GM18858 (cell line): ENCODE data around the gene GPC3.
"Not testable (repeated sequence)": the region's sequence is repeated elsewhere in the genome, so short reads cannot be mapped to it uniquely, and the experiment has no call there.

Experiments
- ATAC-seq: cut with Tn5 transposase; IDR thresholded peaks from one replicate; pipeline ENCODE4 v1.9.1; 2021; ENCODE audit not compliant: unreplicated experiment

The GPC3 gene

DNA sequence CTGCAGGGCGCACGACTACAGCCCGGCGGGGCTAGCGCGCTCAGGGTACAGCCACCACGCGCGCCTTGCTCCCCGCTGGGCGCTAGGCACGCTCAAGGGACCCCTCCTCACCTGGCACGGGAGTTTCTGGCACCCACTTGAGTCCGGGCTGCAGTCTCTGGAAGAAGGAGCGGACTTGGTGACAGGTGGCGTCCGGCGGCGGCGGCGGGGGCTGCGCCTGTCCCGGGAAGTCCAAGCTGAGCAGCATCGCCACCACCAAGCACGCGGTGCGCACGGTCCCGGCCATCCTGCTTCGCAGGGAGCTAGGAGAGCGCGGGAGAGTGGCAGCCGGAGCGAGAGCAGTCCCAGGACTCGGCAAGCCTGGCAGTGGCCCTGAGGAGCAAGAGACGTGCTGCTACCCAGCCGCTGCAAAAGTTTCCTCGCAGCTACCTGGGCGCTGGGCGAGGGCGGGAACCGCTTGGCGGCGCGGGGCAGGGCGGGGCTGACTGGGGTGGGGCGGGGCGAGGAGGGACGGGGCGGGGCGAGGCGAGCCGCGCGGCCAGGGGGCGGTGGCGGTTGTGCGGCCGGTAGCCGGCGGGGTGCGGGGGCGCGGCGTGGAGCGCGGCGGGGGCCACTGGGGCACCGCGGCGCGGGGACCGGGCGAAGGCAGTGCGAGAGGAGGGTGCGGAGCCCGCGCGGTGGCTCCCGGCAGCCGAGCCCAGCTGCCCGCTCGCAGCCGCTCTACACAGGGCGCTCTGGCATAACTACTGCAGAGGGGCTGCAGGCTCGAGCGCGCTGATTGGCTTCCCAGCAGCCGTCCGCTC is at the start of gene GPC3:
GPC3 (minus strand) TSS at position 431 of the 803 bp plus-strand sequence.
- no peak for ATAC-seq

DNA sequence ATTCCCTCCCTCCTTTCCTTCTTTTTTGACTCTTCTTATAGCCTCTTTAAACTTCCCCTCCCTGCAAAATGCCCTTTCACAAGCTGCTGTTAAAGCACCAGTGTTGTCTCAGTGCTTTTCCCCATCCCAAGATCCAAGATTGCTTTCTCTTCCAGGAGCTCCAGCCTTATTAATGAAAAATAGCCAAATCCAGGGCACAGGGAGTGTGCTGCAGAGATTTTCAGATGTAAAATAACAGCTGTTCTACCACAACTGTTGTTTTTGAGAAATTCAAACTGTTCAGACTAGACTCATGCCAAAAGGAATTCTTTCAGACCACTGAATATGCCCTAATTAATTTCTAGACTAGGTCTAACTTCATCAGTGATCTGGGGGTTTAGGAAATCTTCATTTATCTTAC is 47.0 kb upstream of the GPC3 start:
- ATAC-seq: no peak

DNA sequence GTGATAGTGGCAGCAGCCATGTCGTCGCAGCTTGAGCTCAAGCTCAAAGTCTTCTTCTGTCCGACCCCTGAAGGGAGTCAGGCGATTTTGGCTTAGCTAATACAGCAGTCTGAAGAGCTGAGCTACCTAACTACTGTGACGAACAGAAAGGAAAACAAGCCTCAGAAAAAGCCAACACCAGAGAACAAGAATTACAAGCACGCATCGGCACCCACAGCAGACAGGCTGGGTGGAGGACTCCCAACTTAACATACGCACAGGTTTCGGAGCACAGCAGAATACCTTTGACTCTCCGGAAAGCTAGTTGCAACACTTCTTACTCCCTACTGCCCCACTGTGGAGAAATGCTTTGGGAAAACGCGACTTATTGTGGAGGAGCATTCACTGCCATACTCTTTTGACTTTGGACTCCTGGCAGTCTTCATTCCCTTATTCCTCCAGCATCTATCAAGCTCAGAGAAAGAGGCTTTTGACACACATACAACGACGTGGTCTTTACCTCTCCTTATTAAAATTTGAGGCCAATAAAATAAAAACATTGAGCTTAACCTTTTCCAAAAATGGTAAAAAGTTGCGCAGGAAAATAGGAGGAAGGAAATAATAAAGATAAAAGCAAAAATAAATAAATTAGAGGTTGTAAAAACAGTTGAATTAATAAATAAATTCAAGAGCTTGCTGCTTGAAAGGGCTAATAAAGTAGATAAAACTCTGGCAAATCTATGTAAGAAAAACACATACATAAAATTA is 41.3 kb upstream of the GPC3 start:
- no peak for ATAC-seq

DNA sequence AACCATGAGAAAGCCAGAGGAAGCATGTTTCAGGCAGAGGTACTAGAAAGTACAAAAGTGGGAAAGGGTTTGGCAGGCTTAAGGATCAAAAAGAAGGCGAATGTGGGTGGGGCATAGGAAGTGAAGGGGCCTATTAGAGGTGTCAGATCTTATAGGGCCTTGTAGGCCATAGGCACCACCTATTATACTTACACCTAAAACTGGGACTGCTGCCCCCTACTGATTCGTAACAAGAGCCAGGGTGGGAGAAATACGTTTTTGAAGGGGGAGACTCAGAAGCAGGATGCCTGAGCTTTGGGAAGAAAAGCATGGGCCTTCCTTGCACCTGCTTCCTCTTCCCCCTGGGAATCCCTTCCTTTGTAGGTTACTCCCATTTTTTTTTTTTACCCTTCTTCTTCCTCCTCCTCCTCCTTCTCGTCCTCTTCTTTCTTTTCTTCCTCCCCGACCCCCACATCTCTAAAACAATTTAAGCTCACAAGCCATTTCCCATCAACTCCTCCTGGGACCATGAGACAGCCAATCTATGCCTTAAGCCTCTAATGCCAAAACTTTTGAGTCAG is 40.7 kb upstream of the GPC3 start:
- no peak for ATAC-seq

DNA sequence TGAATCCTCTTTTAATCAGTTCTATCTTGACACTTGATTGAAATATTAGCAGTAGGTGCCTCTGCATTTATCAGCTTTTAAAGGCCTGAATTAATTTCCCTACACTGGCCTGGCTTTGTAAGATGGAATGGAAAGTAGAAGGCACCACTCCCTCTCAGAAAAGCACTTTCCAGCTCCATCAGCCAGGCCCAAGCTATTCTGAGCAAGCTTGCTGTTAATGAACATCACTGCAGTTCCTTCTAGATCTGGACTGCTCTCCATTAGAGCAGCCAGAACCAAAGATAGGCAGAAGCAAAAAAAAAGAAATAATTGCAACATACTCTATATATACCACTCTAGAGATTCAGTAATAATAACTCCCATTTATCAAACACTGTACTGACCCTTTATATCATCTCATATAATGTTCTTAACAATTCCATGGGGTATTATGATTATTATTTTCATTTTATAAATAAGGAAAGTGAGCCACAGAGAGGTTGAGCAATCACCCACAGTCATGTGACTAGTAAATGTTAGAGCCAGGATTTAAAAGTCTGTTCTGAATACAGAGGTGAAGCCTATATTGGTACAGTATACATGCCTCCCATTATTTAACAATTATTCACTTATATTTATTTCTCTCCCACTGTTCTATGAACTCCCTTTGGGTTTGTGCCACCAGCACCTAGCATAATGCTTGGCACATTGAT is 39.4 kb upstream of the GPC3 start:
- no peak for ATAC-seq

DNA sequence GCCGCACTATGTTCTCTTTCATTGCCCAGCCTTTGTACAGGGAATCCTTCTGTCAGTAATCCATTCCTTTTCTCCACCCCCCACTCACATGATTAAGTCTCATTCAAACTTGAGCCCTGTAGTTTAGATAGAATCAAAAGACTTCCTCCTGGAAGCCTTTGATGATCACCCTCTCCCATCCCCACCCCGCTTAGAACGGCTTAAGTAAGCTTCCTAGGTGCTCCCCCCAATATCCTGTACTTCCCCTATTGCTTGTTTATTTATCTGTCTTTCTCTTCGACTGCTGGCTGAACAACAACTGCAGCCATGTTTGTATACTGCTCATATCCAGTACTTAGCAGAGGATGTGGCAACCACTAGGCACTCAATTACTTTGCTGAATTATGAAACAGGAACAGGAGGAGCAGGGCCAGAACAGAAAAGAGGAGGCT is 38.5 kb upstream of the GPC3 start:
- no peak for ATAC-seq

DNA sequence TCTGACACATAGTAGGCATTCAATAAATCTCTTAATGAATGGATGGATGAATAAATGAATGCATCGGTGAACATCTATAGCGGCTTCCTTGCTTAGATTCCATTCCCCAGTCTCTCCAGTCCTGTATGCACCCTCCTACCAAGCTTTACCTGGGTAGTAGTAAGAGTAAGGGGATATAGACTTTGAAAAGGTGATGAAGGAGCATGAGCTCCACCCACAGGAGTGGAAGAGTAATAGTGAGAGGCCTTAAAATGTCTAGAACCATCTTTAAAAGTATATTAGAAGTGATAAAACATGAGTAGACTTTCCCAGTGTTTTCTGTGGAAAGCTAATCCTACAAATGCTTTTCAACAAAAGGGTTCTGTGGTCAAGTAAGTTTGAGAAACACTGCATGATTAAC is 35.5 kb upstream of the GPC3 start:
- ATAC-seq: no peak

DNA sequence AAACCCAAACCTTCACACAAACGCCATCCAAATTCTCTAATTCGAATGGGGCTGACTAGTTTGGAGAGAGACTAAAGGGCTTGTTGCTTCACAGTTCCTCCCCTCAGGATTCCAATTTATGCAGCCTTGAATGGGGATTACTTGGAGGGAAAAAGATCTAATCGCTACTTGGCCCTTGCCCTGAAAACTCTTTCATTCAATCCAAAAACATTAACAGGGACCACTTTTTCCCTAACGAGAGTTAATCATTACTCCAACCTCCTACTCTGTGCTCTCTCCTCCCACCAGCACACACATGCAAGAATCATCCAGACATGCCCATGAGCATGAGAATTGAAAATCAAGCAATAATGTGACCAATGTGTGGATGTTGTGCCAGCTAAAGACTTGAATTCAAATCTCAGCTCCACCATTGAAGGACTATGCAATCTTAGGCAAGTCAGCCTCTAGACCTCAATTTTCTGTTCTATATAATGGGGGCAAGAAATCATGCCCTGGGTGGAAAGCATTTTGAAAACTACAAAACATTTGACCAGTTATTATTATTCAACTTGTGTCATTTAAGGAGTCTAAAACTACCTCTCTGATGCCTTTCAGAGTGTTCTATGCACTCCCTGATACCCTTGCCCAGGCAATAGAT is 34.3 kb upstream of the GPC3 start:
- ATAC-seq: no peak

DNA sequence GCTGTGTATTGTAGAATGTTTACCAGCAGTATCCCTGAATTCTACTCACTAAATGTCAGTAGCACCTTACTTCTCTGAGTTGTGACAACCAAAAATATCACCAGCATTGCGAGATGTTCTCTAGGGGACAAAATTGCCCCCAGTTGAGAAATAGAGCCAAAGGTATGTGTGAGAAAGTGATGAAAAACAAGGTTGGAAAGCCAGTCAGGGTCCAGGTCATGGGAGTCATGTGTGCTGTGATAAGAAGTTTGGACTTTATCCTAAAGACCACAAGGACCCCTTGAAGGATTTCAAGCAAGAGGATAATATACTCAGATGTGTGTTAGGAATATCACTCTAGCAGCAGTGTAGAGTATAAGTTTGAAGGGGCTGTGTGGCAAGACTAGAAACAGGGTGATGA is 30.9 kb upstream of the GPC3 start:
- ATAC-seq: not testable (repeated sequence)

DNA sequence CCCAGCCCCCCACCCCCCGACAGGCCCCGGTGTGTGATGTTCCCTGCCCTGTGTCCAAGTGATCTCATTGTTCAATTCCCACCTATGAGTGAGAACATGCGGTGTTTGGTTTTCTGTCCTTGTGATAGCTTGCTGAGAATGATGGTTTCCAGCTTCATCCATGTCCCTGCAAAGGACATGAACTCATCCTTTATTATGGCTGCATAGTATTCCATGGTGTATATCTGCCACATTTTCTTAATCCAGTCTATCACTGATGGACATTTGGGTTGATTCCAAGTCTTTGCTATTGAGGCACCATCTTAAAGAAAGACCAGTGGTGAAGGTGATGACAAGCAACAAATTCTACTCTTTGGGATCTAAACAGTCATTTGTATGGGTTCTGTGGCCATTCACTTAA is 30.1 kb upstream of the GPC3 start:
- not testable (repeated sequence) for ATAC-seq

DNA sequence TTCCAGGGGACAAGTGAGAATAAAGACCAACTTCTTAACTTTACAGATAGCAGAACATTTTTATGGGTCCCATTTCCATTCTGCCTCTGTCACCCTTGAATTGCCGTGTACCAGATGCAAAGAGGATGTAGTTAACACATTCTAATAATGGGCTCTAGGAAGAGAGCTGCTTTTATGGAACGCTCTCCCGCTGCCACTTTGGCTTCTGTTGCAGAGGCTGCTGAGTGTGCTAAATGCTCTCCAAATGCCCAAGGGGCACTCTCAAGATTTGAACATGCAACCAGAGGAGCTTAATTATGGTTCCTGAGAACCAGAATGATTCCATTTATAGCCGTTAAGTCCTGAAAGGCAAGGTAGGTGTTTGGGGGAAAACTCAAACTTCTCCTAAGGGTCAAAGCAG is 28.1 kb upstream of the GPC3 start:
- ATAC-seq: no peak

DNA sequence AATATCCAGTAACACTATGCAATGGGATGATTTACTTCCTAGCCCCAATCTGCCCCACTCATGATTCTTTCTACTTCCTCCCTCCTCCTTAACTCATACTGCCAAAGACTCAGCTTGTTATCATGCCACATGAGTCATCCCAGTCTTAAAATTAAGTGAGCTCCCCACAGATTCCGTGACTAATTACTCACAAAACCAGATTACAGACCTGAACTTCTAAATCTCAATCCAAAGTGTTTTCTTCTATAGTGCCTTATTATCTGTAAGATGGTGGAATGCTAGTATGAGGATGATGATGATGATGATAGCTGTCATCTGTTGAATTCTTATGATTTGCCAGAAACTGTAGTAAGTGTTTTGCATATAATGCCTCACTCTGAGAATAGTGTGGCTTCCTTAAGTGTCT is 27.7 kb upstream of the GPC3 start:
- ATAC-seq: no peak

DNA sequence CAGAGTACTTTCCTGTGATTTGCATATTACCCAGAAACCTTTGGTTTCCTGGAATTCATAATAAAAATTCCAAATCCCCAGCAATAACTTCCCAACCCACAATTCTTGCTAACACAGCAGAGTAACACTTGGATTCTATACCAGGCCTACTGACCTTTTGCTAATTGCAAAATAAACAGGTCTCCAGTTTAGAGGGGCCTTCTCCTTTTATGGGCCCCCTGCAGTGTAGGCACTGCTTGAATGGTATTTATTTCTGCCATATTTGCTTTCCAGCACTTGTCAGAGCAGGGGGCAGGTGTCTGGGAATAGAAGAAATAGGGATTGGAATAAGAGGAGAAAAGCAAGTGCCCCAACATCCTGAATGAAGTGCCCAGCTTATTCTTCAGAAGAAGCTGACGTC is 25.3 kb upstream of the GPC3 start:
- ATAC-seq: no peak

DNA sequence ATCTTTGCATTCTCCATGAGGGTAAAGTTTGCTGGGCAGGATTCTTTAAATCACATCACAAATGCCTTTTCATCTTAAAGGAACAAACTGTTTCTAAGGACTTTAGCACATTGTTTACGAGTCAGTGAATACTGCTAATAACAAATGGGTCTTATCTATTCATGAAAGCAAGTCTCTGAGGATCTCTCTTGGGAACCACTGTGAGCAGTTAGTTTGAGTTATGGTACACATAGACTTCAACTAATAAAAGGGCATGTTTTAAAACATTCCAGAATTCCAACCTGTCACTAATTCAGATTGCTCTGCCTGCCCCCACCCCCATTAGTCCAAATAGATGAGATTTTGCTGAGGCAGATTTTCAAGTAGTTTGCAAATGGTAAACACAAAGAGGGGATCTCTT is 22.3 kb upstream of the GPC3 start:
- no peak for ATAC-seq

DNA sequence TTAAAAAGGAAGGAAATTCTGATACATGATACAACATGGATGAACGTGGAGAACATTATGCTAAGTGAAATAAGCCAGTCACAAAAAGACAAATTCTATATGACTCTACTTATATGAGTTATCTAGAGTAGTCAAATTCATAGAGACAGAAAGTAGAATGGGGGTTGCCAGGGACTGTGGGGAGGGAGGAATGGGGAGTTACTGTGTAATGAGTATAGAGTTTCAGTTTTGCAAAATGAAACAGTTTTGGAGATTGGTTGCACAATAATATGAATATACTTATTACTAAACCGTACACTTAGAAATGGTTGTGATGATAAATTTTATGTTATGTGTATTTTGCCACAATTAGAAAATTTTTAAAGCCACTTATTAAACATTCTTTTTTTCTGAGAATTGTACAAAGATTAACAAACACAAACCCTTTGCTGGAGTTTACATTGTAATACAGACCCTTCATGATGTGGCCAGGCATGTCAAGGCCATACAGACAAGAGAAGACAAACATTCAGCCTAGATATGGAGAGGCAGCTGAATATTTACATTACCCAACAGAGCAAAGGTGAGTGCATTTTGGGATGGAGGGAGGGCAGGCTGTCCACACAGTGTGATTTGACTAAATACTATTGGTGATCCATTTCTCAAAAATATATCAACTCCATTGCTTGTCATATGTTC is 21.2 kb upstream of the GPC3 start:
- peak; percentile 42 for ATAC-seq

DNA sequence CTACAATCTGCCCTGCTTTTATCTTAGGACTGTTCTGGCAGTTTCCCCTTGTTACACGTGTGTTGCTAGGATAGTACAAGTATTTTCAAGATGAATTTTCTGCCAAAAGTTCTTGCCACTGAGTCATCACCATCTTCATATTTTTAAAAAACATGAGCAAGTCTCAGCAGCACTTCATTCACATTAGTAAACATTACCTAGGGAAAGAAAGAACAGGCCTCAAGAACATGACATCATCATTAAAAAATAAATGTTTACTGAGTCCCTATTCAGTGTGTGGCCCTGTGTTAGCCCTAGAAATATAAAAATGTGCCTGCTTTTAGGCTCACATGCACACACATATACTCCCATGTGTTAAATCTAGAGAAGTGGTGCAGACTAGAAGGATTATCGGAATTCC is 18.7 kb upstream of the GPC3 start:
- no peak for ATAC-seq

DNA sequence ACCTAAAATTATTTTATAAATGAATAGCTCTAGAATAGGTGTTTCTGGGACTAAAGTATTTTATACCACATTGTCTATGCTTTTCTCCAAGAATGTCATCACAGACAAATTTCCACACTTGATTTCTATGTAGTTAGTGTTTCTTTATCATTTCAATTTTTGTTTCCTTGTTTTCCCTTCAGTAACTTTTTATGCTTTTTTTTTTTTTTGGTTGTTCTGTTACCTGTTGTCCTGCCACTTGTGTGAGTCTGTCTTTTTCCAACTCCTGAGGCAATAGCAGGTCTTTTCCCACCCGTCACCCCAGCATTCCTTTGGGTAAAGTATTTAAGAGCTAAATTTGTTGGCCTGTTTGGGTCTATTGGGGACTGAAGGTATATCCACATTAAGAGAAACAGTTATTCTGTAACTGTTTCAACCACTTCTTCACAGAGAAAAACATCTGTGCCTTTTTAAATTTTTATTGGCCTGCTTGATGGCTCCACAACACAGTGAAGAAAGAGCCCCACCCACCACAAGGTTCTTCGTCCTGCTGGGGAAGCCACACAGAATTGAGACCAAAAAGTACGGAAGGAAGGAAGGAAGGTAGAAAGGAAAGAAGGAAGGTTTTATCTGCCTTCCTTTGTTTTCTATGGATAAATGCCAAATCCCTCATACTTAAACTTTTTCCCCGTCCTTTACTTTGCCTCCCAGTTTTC is 17.7 kb upstream of the GPC3 start:
- ATAC-seq: no peak

DNA sequence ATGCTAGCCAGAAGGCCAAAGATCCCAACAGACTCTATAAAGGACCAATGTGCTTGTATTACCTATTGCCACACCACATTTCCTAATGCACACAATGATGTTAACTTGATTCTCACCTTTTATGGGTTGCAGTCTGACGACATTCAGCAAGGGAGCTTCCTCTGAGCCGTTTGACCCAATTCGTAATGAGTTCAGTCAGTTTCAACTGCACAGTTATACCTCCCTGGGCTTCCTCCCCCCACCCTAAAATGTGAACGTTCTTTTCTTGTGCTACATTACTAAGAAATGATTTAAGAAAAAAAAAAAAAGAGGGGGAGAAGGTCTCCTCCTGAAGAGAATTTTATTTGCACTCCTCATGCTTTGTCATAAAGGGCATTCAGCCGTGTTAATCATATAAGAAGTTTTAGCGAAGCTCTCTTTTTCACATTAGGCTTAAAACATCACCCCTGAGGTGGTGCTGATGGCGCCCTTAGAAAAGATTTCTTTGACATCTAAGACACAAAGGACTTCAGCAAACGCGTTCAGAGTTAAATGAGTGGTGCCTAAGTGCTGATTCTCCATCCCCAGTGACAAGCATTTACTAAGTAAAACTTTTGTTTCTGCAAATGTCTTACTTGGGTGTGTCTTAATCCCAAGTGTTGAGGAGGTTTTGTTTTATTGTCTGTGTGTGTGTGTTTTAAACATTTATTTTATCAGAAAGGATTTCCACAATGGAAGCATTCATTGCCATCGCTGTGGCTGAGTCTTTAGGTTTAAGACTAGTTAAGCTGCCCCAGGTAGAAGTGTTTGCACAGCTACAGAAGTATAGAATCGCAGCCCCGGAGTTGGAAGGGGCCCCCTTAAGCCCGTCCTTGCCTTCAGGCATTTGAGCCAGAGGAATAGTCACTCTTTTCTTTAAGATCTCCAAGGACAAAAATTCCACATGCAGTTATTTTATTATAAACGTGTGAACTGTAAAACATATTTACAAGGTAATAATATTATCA is 15.2 kb upstream of the GPC3 start:
- no peak for ATAC-seq
